ENCODE measurements around the gene JPH3. TPM values are rescaled to one million over a fixed set of nuclear protein-coding genes. Genes with fewer than 3 reads are reported as not detected.

The JPH3 gene
- total RNA-seq, 6 experiments from 2014 or later = 0.07 to 0.12 TPM; not detected in 4

GRCh38 chr16:87700406-87701077 lies 98.2 kb downstream of the JPH3 start:
- WGBS (ENCODE audit: insufficient coverage, low coverage, low lambda C conversion rate, missing lambda C conversion rate) = 84% methylated on average over 15 of the region's 19 CpGs
- Histone ChIP-seq H3K27ac (no peak overlapping the region), H3K36me3 (no peaks in the 10 kb centered on the region), H3K4me1 (no peaks in the 10 kb centered on the region), H3K4me3 (no peak overlapping the region), H3K27me3 (no peaks in the 10 kb centered on the region), H3K9me3 (no peaks in the 10 kb centered on the region)
- TF ChIP-seq CTCF (IDR thresholded peaks at IDR 0.05) (no peak), POLR2A (IDR thresholded peaks at IDR 0.05) (no peak)
- no peak for ATAC-seq
- intact Hi-C loops (cut with DNase I) = no loop called here
- DNase-seq = no peak

GRCh38 chr16:87701078-87701460 lies 98.8 kb downstream of the JPH3 start:
- H3K27me3 ChIP-seq = no peaks in the 10 kb centered on the region
- ATAC-seq (no peak), DNase-seq (no peak)
- no peak overlapping the region for H3K4me3 ChIP-seq
- H3K4me1 ChIP-seq = no peaks in the 10 kb centered on the region
- H3K36me3 ChIP-seq = no peaks in the 10 kb centered on the region
- WGBS (ENCODE audit: insufficient coverage, low coverage, low lambda C conversion rate, missing lambda C conversion rate) = 88% methylated on average over 4 of the region's 11 CpGs
- intact Hi-C loops (cut with DNase I) = no loop called here
- H3K9me3 ChIP-seq = no peaks in the 10 kb centered on the region
- H3K27ac ChIP-seq = no peak overlapping the region
- TF ChIP-seq CTCF (IDR thresholded peaks at IDR 0.05) (no peak), POLR2A (IDR thresholded peaks at IDR 0.05) (no peak)

GRCh38 chr16:87701505-87701921 lies 99.2 kb downstream of the JPH3 start:
- DNase-seq = no peak
- Histone ChIP-seq H3K4me3 (no peak overlapping the region), H3K27ac (no peak overlapping the region), H3K9me3 (no peaks in the 10 kb centered on the region), H3K27me3 (no peaks in the 10 kb centered on the region), H3K36me3 (no peaks in the 10 kb centered on the region), H3K4me1 (no peaks in the 10 kb centered on the region)
- no peak for TF ChIP-seq CTCF (IDR thresholded peaks at IDR 0.05)
- no peak for TF ChIP-seq POLR2A (IDR thresholded peaks at IDR 0.05)
- no peak for ATAC-seq
- WGBS (ENCODE audit: insufficient coverage, low coverage, low lambda C conversion rate, missing lambda C conversion rate) = no CpG with 5 or more reads among the region's 23 CpGs
- intact Hi-C loops (cut with DNase I) = no loop called here

- WGBS (ENCODE audit: insufficient coverage, low coverage, low lambda C conversion rate, missing lambda C conversion rate) = 30% methylated on average over 8 of the region's 19 CpGs
- peak in 3 of 4 donors; percentile 24 to 39 (median 31) for TF ChIP-seq CTCF (IDR thresholded peaks at IDR 0.05)
- no peak for TF ChIP-seq POLR2A (IDR thresholded peaks at IDR 0.05)
- Histone ChIP-seq H3K27me3 (no peaks in the 10 kb centered on the region), H3K4me3 (no peak overlapping the region), H3K9me3 (no peaks in the 10 kb centered on the region), H3K36me3 (no peaks in the 10 kb centered on the region), H3K27ac (no peak overlapping the region), H3K4me1 (no peaks in the 10 kb centered on the region)
- no peak for DNase-seq
- ATAC-seq = peak; percentile 38 to 55 (median 42)
- intact Hi-C loops (cut with DNase I) = no loop called here
Observed at GRCh38 chr16:87702325-87702811, 100.1 kb downstream of the JPH3 start.
